WTC11 (cell line): ENCODE results near the gene NAV2. TPM values are rescaled to one million over a fixed set of nuclear protein-coding genes. Genes with fewer than 3 reads are reported as not detected.

Experiments
- ATAC-seq: fragments of 200-7000 bp; cut with Tn5 transposase; 2 replicates; pipeline ENCODE4 v1.10.0; 2021; ENCODE audit warnings: mild to moderate bottlenecking, moderate library complexity
- CTCF ChIA-PET: fragments of 300-600 bp; sonication (Branson Sonifier 250); formaldehyde crosslinking; loops from one replicate; lab custom pipeline; 2021; ENCODE audit warnings: antibody characterized with exemption; lab: Charles Lee
- POLR2A ChIA-PET: fragments of 350-600 bp; sonication (Branson Sonifier 250); formaldehyde crosslinking; loops from one replicate; lab custom pipeline; 2021; ENCODE audit warnings: antibody characterized with exemption; lab: Charles Lee
- DNase-seq: peaks from one replicate; pipeline ENCODE4 v3.0.0; 2021; ENCODE audit warnings: low spot score
- H3K27ac Mint-ChIP-seq: 2 replicates; pipeline ENCODE4 v1.8.0; 2021; ENCODE audit warnings: mixed read lengths
- H3K27me3 Mint-ChIP-seq: 2 replicates; pipeline ENCODE4 v1.8.0; 2021; ENCODE audit warnings: low read depth, mild to moderate bottlenecking, moderate library complexity, mixed read lengths
- H3K36me3 Mint-ChIP-seq: 2 replicates; pipeline ENCODE4 v1.8.0; 2021; ENCODE audit warnings: mixed read lengths
- H3K4me1 Mint-ChIP-seq: 2 replicates; pipeline ENCODE4 v1.8.0; 2022; ENCODE audit warnings: mixed read lengths
- H3K4me3 Mint-ChIP-seq: 2 replicates; pipeline ENCODE4 v1.8.0; 2021; ENCODE audit warnings: mild to moderate bottlenecking, moderate library complexity, mixed read lengths
- H3K9me3 Mint-ChIP-seq: 2 replicates; pipeline ENCODE4 v1.8.0; 2021; ENCODE audit warnings: mixed read lengths
- ATF6 ChIP-seq: sonication (generic); formaldehyde crosslinking; IDR thresholded peaks from 2 replicates; pipeline ENCODE4 v1.8.1; 2023; ENCODE audit warnings: mild to moderate bottlenecking, missing genetic modification reagents
- E2F1 ChIP-seq: sonication (generic); formaldehyde crosslinking; IDR thresholded peaks from 2 replicates; pipeline ENCODE4 v1.8.0; 2022; ENCODE audit warnings: mild to moderate bottlenecking, missing genetic modification reagents
- ERG ChIP-seq: fragments of 250-450 bp; sonication (Bioruptor Pico); IDR thresholded peaks from 2 replicates; pipeline ENCODE4 v1.8.0; 2021; ENCODE audit warnings: mild to moderate bottlenecking
- GABPB1 ChIP-seq: sonication (generic); formaldehyde crosslinking; IDR thresholded peaks from 2 replicates; pipeline ENCODE4 v1.8.1; 2023; ENCODE audit warnings: mild to moderate bottlenecking, missing genetic modification reagents
- GRHL2 ChIP-seq: fragments of 250-450 bp; sonication (Bioruptor Pico); IDR thresholded peaks from 2 replicates; pipeline ENCODE4 v1.8.0; 2022; ENCODE audit warnings: mild to moderate bottlenecking, moderate library complexity; ENCODE audit not compliant: insufficient replicate concordance, severe bottlenecking
- MXD4 ChIP-seq: fragments of 250-450 bp; sonication (Bioruptor Pico); IDR thresholded peaks from 2 replicates; pipeline ENCODE4 v1.8.0; 2021; ENCODE audit warnings: mild to moderate bottlenecking, moderate library complexity, borderline replicate concordance
- NR1H2 ChIP-seq: sonication (generic); formaldehyde crosslinking; IDR thresholded peaks from 2 replicates; pipeline ENCODE4 v1.9.0; 2021; ENCODE audit warnings: mild to moderate bottlenecking, moderate library complexity, missing genetic modification reagents
- PRRX2 ChIP-seq: fragments of 250-450 bp; sonication (Bioruptor Pico); IDR thresholded peaks from 2 replicates; pipeline ENCODE4 v1.8.0; 2021; ENCODE audit warnings: mild to moderate bottlenecking
- RORB ChIP-seq: fragments of 250-450 bp; sonication (Bioruptor Pico); IDR thresholded peaks from 2 replicates; pipeline ENCODE4 v1.9.0; 2021; ENCODE audit warnings: mild to moderate bottlenecking
- SMAD3 ChIP-seq: sonication (generic); formaldehyde crosslinking; IDR thresholded peaks from 2 replicates; pipeline ENCODE4 v1.8.0; 2022; ENCODE audit warnings: missing genetic modification reagents, mild to moderate bottlenecking, borderline replicate concordance
- TEAD1 ChIP-seq: sonication (generic); formaldehyde crosslinking; IDR thresholded peaks from 2 replicates; pipeline ENCODE4 v1.8.0; 2022; ENCODE audit warnings: mild to moderate bottlenecking, missing genetic modification reagents
- ZNF121 ChIP-seq: sonication (generic); formaldehyde crosslinking; IDR thresholded peaks from 2 replicates; pipeline ENCODE4 v1.8.0; 2023; ENCODE audit warnings: missing genetic modification reagents
- ZNF263 ChIP-seq: sonication (generic); formaldehyde crosslinking; IDR thresholded peaks from 2 replicates; pipeline ENCODE4 v1.8.1; 2022; ENCODE audit warnings: low read depth, mild to moderate bottlenecking, moderate library complexity, missing genetic modification reagents
- ZNF317 ChIP-seq: sonication (generic); formaldehyde crosslinking; IDR thresholded peaks from 2 replicates; pipeline ENCODE4 v1.8.1; 2023; ENCODE audit warnings: low read depth, mild to moderate bottlenecking, moderate library complexity, missing genetic modification reagents, borderline replicate concordance
- ZNF671 ChIP-seq: fragments of 250-450 bp; sonication (Bioruptor Pico); IDR thresholded peaks from 2 replicates; pipeline ENCODE4 v1.8.0; 2021; ENCODE audit warnings: mild to moderate bottlenecking
- ZSCAN18 ChIP-seq: fragments of 250-450 bp; sonication (Bioruptor Pico); IDR thresholded peaks from 2 replicates; pipeline ENCODE4 v2.1.2; 2022; ENCODE audit warnings: mild to moderate bottlenecking, moderate library complexity
- total RNA-seq: library from RNA; stranded (reverse); gene quantifications from 3 replicates; pipeline ENCODE4 v1.2.3, GENCODE V29; 2021
- TF ChIP-seq, protein P1 (sequence below): sonication (generic); formaldehyde crosslinking; IDR thresholded peaks from 2 replicates; pipeline ENCODE4 v1.8.1; 2023; ENCODE audit warnings: mild to moderate bottlenecking, missing genetic modification reagents
- TF ChIP-seq, protein P2 (sequence below): sonication (generic); formaldehyde crosslinking; IDR thresholded peaks from 2 replicates; pipeline ENCODE4 v1.8.0; 2022; ENCODE audit warnings: mild to moderate bottlenecking, missing genetic modification reagents

Gene NAV2
- total RNA-seq, 1 experiment from 2014 or later = 42.8 TPM

GRCh38 chr11:19812710-19813109 is 100.1 kb downstream of the NAV2 start (continued):
- no peak for TF ChIP-seq ERG (CRISPR knock-in tag)
- TF ChIP-seq, all 79 proteins: peak for 0

- CTCF ChIA-PET = interaction anchor here (1.0 to 2.5 kb wide), 5 partner anchors 14 to 256 kb away, joined by 3 to 34 read pairs (median 4); no protein-coding TSS in a partner anchor
- no peaks in the 10 kb centered on the region for H3K27me3 Mint-ChIP-seq
- peak overlapping the region; percentile 99 for H3K27ac Mint-ChIP-seq
- no peak overlapping the region for H3K4me3 Mint-ChIP-seq
- TF ChIP-seq ATF6 (CRISPR knock-in tag) = no peak
- TF ChIP-seq, protein P1, sequence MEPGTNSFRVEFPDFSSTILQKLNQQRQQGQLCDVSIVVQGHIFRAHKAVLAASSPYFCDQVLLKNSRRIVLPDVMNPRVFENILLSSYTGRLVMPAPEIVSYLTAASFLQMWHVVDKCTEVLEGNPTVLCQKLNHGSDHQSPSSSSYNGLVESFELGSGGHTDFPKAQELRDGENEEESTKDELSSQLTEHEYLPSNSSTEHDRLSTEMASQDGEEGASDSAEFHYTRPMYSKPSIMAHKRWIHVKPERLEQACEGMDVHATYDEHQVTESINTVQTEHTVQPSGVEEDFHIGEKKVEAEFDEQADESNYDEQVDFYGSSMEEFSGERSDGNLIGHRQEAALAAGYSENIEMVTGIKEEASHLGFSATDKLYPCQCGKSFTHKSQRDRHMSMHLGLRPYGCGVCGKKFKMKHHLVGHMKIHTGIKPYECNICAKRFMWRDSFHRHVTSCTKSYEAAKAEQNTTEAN (CRISPR knock-in tag) = no peak
- no peak for TF ChIP-seq PRRX2 (CRISPR knock-in tag)
- TF ChIP-seq ZNF317 (CRISPR knock-in tag) = no peak
- TF ChIP-seq SMAD3 (CRISPR knock-in tag) = no peak
- no peak for TF ChIP-seq RORB (CRISPR knock-in tag)
- no peak for TF ChIP-seq ZNF671
- no peak for TF ChIP-seq GRHL2 (CRISPR knock-in tag)
- no peak for TF ChIP-seq TEAD1 (CRISPR knock-in tag)
- peaks cover 93% of the 10 kb centered on the region for H3K4me1 Mint-ChIP-seq
- DNase-seq = no peak
- no peak for ATAC-seq
- no peaks in the 10 kb centered on the region for H3K36me3 Mint-ChIP-seq
- POLR2A ChIA-PET = no interaction called here
- H3K9me3 Mint-ChIP-seq = no peaks in the 10 kb centered on the region
Observed at GRCh38 chr11:19813158-19813879, 100.7 kb downstream of the NAV2 start.

DNA sequence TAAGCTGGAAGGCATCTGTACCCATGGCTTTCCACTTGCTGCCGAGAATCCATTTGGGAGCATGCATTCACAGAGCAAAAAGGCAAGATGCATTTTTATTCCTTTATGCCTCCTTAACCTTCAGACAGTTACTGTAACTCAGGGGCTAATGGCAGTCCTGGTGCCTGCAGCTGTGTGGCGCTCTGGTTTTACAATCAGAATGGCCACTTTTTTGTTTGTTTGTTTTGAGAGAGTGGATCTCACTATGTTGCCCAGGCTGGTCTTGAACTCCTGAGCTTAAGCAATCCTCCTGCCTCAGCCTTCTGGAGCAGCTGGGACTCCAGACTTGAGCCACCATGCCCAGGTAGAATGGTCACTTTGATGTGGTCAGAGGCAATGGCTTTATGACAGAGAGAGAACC is 101.8 kb downstream of the NAV2 start:
- no peak for ATAC-seq
- DNase-seq = peak; percentile 34
- H3K27ac Mint-ChIP-seq = peak overlapping the region; percentile 99
- no peak overlapping the region for H3K4me3 Mint-ChIP-seq
- H3K36me3 Mint-ChIP-seq = no peaks in the 10 kb centered on the region
- no peaks in the 10 kb centered on the region for H3K9me3 Mint-ChIP-seq
- peaks cover 96% of the 10 kb centered on the region for H3K4me1 Mint-ChIP-seq
- H3K27me3 Mint-ChIP-seq = no peaks in the 10 kb centered on the region
- POLR2A ChIA-PET = no interaction called here
- TF ChIP-seq E2F1 (CRISPR knock-in tag) (no peak), RORB (CRISPR knock-in tag) (no peak), ZNF263 (CRISPR knock-in tag) (no peak), ZNF121 (CRISPR knock-in tag) (peak; percentile 99)
- CTCF ChIA-PET = interaction anchor here (1.0 to 2.5 kb wide), 7 partner anchors 13 to 257 kb away, joined by 3 to 34 read pairs (median 4); no protein-coding TSS in a partner anchor

GRCh38 chr11:19816040-19816439 is 103.4 kb downstream of the NAV2 start:
- CTCF ChIA-PET = no interaction called here
- no peaks in the 10 kb centered on the region for H3K9me3 Mint-ChIP-seq
- POLR2A ChIA-PET = interaction anchor here (1.1 kb wide), 1 partner anchor 12 kb away, joined by 4 read pairs; no protein-coding TSS in a partner anchor
- H3K27me3 Mint-ChIP-seq = no peaks in the 10 kb centered on the region
- peak overlapping the region; percentile 99 for H3K27ac Mint-ChIP-seq
- no peak for ATAC-seq
- H3K4me1 Mint-ChIP-seq = peaks cover 94% of the 10 kb centered on the region
- TF ChIP-seq ZSCAN18 (peak; percentile 41; the same call in 1 of the 2 replicates), MXD4 (CRISPR knock-in tag) (no peak), NR1H2 (CRISPR knock-in tag) (no peak), GABPB1 (CRISPR knock-in tag) (no peak)
- TF ChIP-seq, protein P2, sequence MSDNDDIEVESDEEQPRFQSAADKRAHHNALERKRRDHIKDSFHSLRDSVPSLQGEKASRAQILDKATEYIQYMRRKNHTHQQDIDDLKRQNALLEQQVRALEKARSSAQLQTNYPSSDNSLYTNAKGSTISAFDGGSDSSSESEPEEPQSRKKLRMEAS (CRISPR knock-in tag) = no peak
- DNase-seq = no peak
- H3K36me3 Mint-ChIP-seq = peaks cover 9% of the 10 kb centered on the region
- H3K4me3 Mint-ChIP-seq = peak overlapping the region; percentile 47
